T1000 (cell line): ENCODE results near the gene TSPAN5.

Source experiments
- DNase-seq: peaks from one replicate; lab custom pipeline; 2025; ENCODE audit warnings: mixed read lengths; lab: John Stamatoyannopoulos, UW

Gene TSPAN5

DNA sequence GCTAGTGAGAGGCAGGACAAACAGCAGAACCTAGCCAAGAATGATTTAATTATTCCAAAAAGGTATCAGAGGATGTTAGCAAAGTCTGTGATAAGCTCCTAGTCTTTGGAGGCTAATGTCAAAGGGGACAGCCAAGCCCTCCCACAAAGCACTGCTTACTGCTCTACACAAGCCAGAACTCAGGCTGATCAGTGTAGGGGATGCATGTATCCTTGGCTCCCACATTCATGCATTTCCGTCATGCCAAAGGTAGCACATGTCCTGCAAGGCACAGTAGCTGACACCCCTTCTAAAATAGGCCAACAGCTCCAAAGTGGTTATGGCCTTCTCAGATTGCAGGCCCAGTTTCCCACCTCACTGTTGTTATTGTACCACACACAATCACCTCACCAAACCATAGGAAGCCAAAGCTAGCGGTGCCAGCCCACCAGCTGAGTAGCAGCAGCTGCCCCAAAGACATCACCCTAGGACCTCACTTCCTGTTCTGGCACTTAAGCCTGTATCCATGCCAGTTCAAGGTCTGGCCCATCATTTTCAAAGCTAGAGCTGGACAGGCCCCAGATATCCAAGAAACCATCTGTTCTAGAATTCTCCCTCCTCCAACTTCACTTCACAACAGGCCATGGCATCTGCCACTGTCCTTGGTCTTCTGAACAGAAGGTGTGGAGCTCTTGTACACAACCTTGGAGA is 40.9 kb downstream of the TSPAN5 start:
- DNase-seq: no peak

DNA sequence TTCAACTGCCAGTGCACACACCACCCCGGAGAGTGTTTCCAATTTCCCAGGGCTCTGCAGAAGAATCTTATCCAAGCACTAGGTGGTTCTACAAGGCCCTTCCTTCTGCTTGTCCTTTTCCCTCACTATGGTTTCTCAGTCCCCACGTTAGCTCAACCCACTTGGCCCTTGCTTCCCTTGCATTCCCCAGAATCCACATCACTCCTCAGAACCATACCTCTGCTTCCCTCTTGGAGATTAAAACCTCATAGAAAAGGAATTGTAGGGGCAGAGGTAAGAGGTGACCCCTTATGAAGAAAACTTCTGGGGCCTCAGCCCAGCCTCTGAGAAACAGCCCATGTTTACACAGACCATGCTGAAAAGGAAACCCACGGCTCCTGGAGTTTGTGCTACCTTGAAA is 42.4 kb downstream of the TSPAN5 start:
- no peak for DNase-seq

DNA sequence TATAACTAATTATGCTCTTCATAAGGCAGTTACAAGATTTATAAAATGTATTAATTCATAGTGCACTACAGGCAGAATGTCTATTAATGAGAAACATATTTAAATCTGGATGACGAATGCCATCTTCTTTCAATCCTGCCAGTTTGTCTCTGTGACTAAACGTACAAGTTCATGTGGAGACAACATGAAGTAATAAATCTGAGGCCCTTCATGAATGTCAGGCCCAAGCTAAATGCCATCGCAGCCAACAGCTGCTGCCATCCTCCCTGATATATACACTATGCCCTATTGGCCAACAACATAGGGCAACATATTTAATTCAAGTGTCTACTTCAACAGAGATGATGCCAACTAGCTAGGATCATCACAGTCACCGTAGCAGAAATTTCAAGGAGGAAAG is 43.7 kb downstream of the TSPAN5 start:
- no peak for DNase-seq

DNA sequence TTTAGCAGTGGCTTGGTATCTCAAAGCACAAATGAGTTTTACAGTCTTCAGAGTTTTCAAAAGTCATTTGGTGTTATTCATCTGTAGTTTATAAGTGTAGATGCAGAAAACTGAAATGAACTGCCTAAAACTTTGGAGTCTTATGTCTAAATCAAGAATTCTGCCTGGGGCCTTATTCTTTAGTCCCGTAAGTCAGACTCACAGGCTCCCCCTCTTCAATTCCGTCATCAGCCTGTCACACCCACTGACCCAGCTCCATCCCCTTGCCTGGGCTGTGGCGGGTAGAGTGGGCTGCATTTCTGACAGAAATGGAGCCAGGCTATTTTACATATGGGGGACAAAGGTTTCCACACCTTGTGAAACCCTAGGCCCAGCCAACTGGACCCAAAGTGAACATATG is 44.3 kb downstream of the TSPAN5 start:
- DNase-seq: no peak

DNA sequence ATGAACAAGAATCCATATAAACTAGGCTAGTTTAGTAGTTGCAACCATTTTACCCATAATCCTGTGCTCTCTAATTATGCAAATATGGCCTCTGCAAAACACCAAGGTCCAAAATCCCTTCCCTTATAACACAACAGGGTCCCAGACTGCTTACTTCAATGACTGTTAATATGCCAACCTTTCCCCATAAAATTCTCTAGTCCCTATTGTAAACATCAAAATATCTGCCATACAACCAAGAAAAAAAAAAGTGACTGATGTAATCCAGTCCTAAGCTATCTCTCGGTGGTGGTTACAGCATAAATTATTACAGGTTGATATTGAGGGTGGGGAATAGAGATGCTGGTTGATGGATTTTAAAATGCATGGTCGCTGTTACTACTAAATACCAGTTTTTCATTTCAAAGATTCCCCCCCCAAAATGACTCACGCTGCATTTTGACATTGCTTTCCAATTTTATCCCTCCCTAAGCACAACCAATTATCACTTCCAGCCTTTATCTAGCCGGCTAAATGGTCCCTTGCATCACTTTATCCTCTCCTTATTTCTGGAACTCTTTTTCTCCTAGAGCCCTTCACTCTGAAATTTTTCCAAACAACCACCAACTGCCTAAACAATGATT is 44.8 kb downstream of the TSPAN5 start:
- DNase-seq: no peak

DNA sequence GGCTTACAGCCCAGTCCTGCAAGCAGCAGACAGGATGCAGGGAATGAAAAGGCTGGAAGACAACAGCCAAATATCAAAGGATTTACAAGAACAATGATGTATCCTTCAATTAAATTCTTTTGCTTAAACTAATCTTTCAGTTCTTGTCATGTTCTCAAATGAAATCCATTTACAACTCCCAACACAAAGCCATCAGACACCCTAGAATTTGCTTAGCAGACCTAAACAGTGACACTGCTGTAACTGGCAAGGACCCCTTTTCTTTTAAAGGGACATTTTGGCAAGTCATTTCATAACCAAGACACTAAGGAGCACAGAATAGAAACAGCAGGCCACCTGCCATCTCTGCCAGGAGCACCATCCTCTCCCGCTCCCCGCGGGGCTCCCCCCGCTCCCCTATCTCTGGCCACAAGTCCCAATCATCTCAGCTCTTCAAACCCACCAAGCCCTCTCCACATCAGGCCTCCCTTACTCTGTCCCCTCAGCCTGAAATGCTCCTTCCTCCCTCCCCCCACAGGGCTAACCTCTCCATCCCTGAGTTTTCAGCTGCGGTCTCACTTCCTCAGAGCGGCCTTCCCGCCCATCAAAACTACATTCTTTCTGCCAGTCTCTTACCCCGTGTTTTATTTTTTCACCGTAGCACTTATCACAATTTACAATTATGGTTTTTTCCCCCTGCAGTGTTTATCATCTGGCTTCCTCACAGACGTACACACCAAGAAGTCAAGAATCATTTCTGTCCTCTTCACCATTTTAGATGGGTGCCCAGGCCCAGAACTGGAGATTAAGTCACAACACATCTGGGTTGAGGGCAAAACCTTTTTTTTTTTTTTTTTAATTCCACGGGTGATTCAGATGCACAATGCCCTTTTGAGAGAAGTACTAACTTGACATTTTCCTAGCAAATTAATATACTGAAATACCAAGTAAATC is 45.8 kb downstream of the TSPAN5 start:
- no peak for DNase-seq

DNA sequence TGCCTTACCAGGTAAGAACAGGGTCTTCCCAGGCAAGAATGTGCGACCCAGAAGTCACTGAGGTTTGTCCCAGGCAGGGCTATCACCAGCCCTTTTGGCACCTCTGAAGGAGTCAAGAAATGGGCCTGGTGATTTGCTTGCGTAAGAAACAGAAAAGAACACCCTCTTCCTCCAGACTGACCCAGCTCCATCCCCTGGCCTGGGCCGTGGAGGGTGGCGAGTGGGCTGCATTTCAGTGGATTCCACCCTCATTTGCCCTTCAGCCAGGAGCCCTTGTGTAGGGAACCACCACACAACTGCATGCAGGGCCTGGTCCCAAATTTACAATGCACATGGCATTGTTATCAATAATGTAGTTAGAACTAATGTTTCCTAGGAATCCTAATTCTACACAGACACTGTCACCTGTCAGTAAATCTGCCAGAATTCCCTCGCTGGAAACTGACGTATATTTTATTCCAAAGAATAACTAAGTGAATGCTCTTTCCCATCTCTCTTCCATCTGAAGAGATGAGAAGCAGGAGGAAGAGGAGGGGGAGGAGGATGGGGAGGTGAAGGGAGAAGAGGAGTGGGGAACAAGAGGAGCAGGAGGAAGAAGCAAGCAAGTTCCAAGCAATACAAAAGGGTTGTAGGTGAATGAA is 46.6 kb downstream of the TSPAN5 start:
- no peak for DNase-seq

DNA sequence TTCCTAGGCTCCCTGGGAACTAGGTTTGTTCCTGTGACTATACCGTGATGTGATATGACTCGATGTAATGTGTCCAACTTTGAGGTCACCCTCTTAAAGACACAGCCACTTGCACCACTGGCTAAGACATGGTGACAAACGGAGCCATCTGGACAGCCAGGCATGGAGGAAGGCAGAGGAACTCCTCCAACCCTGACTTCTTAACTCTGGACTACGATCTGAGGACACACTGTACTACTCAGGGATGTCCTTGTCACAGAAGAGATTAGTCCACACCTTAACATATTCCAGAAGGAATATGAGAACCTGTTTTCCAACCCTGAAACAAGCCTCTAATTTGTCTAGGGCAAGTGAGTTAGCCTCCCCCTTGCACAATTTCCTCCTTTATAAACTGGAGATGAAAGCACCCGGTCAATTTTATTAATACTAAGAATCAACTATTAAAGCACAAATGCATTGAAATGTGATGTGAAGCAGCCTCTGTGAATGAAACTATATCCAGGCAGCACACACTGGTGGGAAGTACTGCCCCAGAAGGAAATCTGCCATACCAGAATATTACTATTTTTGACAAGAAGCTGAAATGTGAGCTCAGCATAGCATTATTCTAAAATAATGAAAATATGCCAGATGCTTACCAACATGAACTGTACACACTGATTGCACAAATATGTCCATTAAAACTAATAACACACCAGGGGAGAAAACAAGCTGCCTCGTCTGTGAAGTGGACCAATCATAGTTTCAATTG is 47.3 kb downstream of the TSPAN5 start:
- DNase-seq: no peak

DNA sequence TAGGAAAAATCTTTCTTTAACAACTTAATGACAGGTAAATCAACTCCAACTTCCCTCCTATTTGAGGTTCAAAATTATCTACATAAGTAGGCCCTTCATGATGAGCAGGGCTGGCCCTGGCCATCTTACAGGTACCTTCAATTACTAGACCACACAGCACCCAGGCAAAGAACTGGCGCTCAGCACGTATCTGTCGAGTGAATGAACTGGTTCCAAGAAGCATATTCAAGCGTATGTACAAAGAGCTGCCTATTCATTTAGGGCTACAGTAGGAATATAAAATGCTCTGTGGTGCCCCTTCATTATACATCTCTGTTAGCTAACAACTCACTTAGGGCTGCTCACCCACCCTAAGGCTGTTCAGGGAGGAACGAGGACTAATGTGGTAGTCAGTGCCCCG is 48.0 kb downstream of the TSPAN5 start:
- DNase-seq: no peak

DNA sequence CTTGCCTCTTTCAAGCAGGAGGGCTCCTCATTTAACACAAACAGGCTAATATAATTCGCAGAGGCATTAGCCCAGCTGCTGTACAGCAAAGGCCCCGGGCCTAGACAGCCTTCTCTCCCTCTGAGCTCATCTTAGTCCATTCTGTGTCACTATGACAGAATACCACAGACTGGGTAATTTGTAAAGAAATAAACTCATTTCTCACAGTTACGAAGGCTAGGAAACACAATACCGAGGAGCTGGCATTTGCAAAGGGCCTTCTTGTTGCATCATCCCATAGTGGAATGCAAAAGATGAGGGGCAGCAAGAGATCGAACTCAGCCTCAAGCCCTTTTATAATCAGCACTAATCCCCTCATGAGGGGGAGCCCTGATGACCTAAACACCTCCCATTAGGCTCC is 48.5 kb downstream of the TSPAN5 start:
- DNase-seq: no peak

DNA sequence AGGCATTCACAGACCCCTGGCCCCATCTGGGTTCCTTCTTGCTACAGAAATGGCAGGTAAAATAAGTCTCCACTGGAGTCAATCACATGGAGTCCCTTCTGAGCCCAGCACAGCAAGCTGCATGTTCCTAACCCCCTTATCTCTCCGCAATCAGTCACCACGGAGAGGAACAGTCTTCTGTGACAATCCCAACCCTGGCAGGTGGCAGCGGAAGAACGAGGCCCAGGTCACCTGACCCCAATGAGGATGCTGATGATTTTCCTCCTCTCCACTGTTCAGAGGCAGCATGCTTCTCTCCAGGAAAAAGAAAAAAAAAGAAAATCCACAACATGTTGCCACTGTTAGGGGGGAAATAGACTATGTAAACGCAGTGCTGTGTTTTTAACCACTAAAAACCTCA is 50.1 kb downstream of the TSPAN5 start:
- no peak for DNase-seq

DNA sequence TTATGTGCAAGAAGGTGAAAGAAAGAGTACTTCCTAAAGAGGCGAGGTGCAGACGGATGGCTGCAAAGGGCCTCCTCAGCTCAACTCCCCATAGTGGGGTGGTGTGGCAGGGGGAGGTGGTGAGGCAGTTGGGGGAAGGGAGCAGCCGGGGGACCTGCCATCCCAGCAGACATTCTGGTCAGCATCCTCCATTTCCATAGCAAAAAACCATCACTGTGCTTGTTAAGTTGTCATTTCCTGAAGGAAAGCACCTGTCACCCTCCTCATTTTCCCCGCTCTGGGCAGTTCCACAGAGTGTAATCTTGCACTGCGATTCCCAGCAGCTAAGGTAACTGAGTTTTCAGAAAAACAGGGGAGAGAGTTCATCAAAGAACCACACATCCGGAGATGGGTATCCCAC is 51.5 kb downstream of the TSPAN5 start:
- no peak for DNase-seq

DNA sequence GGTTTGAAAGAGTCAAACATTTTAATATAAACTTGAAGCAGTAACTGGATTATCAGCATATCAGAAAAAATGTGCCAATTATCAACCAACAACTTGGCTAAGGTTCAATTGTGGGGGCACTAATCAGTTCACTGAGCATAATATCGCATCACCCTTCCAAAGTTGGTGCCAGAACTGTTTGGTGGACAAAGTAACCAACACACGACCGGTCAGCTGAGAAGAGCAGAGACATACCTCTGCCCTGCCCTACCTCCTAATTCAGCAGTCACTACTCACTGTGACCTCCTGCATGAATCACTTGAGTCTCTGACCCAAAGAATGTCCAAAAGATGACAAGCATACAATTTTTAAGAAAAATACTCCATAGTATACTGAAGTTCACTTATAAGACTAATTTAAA is 53.2 kb downstream of the TSPAN5 start:
- DNase-seq: no peak

DNA sequence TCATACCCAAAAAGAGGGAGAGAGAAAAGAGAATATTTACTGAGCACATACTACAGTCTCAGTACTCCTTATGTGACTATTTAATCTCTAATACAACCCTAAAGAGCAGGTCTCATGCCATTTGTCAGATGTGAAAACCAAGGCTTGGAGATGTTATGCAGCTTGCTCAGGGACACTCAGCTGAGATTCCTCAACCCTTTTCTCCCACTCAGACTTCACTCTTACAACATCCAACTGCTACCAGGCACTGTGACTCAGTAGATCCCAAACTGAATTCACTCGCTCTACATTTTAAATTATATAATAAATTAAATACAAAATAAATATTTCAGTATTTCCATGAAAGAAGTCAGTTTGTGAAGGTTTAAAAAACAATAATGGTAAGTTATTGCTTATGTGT is 53.7 kb downstream of the TSPAN5 start:
- no peak for DNase-seq

DNA sequence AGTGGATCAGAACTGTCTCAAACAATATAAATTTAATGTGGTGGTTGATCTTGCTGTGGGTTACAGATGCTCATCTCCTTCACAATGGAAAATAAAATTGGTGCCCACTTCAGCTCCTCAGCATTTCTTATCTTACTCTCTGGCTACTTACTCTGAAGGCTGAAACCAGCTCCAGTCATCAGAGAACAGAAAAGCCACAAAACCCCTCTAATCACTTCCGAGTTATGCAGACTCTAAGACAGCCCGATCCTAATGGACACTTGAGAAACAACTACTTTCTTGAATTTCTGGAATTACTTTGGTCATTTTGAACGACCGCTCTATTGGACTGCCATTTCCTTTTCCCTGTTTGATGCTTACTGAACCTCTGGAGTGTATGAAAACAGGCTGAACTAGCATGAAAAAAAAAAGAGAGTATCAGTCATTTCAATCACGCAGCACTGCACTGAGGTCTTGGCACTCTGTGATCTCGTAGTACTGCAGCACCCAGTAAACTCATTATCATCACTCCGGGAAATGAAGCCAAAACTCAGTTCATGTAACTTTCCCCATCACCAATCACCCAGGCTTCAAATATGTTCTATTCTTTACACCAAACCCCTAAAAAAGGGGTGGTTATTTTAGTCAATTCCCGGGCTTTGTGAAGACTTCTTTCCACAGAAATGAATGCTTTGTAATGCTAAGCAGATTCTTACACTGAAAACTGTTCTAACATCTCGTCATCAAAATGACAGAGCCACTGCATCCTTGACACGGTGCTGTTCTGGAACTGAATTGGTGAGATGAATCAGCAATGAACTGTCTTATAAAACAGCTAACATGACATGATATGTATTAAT is 54.5 kb downstream of the TSPAN5 start:
- no peak for DNase-seq

DNA sequence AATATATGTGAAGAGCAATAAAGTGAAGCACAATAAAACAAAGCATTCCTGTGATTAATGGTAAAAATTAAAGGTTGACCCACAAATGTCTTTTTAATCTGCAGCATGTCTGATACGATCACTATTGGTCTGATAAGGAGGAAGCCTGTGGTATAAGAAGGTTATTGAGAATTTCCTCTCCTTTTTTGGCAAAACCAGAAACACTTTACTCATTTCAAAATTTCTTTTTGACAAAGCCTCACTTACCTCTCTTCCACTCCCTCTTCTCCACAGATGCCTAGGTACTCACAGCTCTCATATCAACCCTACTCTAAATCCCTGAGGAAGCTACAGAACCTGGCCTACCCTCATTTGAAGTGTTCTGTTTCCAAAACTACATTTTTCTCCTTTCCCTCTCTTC is 56.1 kb downstream of the TSPAN5 start:
- no peak for DNase-seq

DNA sequence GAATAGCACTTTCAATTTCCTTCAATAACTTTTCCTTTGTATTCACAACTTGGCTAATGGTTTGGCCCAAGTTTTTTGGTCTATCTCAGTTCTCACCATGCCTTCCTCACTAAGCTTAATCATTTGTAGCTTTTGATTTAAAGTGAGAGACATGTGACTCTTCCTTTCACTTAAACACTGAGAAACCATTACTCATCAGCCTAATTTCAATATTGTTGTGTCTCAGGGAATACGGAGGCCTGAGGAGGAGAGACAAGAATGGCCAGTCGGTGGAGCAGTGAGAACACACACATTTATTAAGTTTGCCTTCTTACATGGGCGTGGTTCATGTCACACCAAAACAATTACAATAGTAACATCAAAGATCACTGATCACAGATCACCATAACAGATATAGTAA is 56.7 kb downstream of the TSPAN5 start:
- DNase-seq: no peak

DNA sequence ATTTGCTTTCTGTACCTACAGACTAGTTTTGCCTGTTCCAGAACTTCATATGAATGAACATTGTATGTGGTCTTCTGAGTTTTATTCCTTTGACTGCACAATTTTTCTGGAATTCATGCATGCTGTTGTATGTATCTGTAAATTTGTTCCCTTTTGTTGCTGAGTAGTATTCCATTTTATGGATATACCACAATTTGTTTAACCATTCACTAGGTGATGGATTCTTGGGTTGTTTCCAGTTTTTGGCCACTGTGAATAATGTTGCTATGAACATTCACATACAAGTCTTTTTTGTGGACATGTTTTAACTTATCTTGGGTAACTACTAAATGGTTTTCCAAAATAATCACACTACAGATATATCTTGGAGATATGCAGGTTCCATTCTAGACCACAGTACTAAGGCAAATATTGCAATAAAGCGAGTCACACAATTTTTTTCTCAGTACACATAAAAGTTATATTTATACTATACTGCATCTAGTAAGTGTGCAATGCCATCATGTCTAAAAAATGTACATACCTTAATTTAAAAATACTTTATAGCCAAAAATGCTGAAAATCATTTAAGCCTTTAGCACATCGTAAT is 58.7 kb downstream of the TSPAN5 start:
- DNase-seq: no peak

DNA sequence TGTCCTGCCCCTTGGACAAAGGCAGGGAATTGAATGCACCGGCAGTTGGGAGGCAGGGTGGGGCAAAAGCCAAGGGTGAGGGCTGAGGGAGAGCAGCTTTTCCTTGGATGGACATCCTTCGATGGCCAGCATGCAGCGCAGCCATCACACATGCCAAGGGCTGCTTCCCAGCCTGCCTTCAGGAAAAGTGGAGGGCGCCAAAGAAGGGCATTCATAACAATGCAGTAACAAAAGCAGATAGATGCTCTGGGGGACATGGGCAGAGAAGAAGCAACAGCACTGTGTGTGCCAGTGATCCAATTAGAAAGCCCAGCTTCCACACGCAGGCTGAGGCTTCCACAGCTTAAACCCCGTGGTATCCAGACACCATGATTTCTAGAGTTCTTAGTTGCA is 71.5 kb downstream of the TSPAN5 start:
- no peak for DNase-seq

DNA sequence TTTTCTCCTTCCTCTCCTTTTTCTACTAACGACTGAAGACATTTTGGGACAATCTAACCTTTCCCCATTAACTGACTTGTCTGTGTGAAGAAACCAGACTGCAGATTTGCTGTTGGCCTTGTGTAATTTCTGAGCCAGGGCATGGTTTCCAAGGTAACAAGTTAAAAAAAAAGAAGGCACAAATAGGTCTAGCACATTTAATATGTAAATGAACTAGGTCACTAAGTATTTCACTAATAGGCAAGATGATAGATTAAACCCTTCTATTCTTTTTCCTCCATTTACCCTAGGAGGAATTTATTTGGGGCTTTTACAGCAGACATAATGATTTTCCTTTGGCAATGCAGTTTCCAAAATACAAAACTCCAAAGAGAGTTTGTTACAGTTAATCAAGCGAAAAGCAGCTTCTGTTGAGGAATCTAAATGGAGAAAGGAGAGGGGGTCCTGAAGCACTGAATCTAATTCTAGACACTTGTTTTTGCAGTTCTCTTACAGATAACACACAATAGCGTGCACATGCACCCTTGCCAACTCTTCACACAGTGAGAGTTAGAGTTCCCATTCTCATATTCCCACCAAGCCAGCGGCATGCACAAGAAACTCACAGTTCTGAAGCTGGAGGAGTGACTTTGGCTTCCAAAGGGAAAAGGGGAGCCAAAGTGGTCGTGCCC is 72.0 kb downstream of the TSPAN5 start:
- no peak for DNase-seq
